Peyer's patch (tissue), 4 donors: ENCODE results near the gene UBA3. TPM values are rescaled to one million over a fixed set of nuclear protein-coding genes. Genes with fewer than 3 reads are reported as not detected.

Experiments used
- DNase-seq, 3 donors: peaks; one replicate each; pipeline ENCODE4 v3.0.0-alpha.2; 2017 to 2019
- H3K27ac ChIP-seq, 4 donors: fragments of 200-600 bp; sonication (generic); one replicate each; pipeline ENCODE4 v1.5.1; 2016 to 2019
- H3K27me3 ChIP-seq, 2 donors: fragments of 200-600 bp; sonication (generic); one replicate each; pipeline ENCODE4 v1.5.1; 2019
- H3K36me3 ChIP-seq, 3 donors: fragments of 200-600 bp; sonication (generic); one replicate each; pipeline ENCODE4 v1.5.1; 2016 to 2019
- H3K4me1 ChIP-seq, 4 donors: fragments of 200-600 bp; sonication (generic); one replicate each; pipeline ENCODE4 v1.5.1; 2016 to 2019
- H3K4me3 ChIP-seq, 4 donors: fragments of 200-600 bp; sonication (generic); 1 replicate in 3 of 4; 2 replicates in 1 of 4; pipeline ENCODE4 v1.5.1; 2016 to 2019; ENCODE audit warnings: mild to moderate bottlenecking in 1 of 4
- H3K9me3 ChIP-seq, 4 donors: fragments of 200-600 bp; sonication (generic); one replicate each; pipeline ENCODE4 v1.5.1; 2016 to 2019; ENCODE audit warnings: mild to moderate bottlenecking in 1 of 4
- POLR2A ChIP-seq, 2 donors: fragments of 450-650 bp; IDR thresholded peaks; one replicate each; pipeline ENCODE4 v1.5.1; 2017; ENCODE audit warnings: antibody characterized with exemption in 2 of 2, mild to moderate bottlenecking in 2 of 2, moderate library complexity in 2 of 2
- total RNA-seq, 4 donors: library from RNA; depleted of rRNA; stranded (reverse); fragments of >200 nt; gene quantifications; one replicate each; pipeline ENCODE4 v1.1.0, GENCODE V29; 2016
- TF ChIP-seq, protein P1 (sequence below), 6 experiments: fragments of 450-650 bp in 4 of 6; fragments of 200-600 bp in 2 of 6; sonication (generic) in 1 of 6; IDR thresholded peaks; one replicate each; pipeline ENCODE4 v1.5.1; 2017 to 2019; ENCODE audit warnings: antibody characterized with exemption in 6 of 6, mild to moderate bottlenecking in 3 of 6, moderate library complexity in 1 of 6

The UBA3 gene
- total RNA-seq, 4 donors from 2014 or later = 28.9 to 64.5 (median 59.8) TPM

DNA sequence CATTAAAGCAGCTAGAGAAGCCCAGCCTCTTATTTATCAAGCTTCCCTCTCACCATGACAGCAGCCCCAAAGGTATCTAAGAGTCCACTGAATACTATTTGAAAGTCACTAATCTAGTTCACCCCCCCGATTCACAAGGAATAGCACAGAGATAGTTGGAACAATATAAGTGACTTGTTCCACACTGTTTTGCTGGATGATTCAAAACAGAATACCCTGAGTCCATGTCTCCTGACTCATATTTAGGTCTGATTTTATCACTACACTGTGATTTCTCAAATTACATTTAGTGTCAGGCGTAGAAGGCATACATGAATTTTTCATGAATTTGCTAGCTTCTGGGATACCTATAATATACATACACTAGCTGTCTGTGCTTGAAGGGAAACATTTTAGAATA, 48.0 kb downstream of the UBA3 start:
- Histone ChIP-seq H3K36me3 (peaks cover 0 to 80% (median 0%) of the 10 kb centered on the region in 3 donors), H3K27ac (no peak overlapping the region), H3K4me1 (no peaks in the 10 kb centered on the region), H3K27me3 (no peaks in the 10 kb centered on the region), H3K9me3 (no peaks in the 10 kb centered on the region), H3K4me3 (no peak overlapping the region)
- TF ChIP-seq POLR2A (IDR thresholded peaks at IDR 0.05) = no peak
- TF ChIP-seq, protein P1, sequence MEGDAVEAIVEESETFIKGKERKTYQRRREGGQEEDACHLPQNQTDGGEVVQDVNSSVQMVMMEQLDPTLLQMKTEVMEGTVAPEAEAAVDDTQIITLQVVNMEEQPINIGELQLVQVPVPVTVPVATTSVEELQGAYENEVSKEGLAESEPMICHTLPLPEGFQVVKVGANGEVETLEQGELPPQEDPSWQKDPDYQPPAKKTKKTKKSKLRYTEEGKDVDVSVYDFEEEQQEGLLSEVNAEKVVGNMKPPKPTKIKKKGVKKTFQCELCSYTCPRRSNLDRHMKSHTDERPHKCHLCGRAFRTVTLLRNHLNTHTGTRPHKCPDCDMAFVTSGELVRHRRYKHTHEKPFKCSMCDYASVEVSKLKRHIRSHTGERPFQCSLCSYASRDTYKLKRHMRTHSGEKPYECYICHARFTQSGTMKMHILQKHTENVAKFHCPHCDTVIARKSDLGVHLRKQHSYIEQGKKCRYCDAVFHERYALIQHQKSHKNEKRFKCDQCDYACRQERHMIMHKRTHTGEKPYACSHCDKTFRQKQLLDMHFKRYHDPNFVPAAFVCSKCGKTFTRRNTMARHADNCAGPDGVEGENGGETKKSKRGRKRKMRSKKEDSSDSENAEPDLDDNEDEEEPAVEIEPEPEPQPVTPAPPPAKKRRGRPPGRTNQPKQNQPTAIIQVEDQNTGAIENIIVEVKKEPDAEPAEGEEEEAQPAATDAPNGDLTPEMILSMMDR (IDR thresholded peaks at IDR 0.05) = no peak
- DNase-seq = no peak

DNA sequence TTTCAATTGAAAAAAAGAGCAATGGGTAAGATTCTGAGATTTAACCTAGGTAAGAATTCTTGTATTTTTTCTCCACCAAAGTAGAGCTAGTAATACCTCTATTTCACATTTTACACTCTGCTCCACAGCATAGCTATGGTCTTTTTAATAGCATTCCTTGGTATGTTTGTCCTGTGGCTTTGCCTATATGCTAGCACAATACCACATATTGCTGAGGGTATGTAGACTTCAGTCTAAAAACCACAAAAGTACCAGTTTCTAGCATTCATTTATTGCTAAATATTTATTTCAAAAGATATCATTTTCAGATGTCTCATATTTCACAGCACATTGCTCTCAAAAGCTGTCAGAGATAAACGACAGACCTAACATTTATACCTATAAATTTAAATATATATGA, 48.5 kb downstream of the UBA3 start:
- Histone ChIP-seq H3K4me3 (no peak overlapping the region), H3K9me3 (no peaks in the 10 kb centered on the region), H3K4me1 (no peaks in the 10 kb centered on the region), H3K36me3 (peaks cover 0 to 82% (median 0%) of the 10 kb centered on the region in 3 donors), H3K27me3 (no peaks in the 10 kb centered on the region), H3K27ac (no peak overlapping the region)
- no peak for DNase-seq
- no peak for TF ChIP-seq POLR2A (IDR thresholded peaks at IDR 0.05)
- TF ChIP-seq, protein P1 (IDR thresholded peaks at IDR 0.05) = no peak

DNA sequence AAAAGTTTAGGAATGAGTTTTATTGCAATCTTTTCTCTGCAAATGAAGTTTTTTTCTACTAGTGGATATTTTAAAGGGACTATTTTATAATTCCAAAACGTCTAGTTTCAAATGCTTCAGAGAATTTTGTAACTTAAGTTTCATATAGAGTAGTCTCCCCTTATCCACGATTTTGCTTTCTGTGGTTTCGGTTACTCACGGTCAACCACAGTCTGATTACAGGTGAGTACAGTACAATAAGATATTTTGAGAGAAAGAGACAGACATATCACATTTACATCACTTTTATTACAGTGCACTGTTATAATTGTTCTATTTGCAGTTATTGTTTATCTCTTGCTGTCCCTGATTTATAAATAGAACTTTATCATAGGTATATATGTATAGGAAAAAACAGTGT, 59.3 kb downstream of the UBA3 start:
- Histone ChIP-seq H3K4me1 (no peaks in the 10 kb centered on the region), H3K36me3 (peaks cover 0 to 55% (median 0%) of the 10 kb centered on the region in 3 donors), H3K27me3 (no peaks in the 10 kb centered on the region), H3K4me3 (no peak overlapping the region), H3K9me3 (no peaks in the 10 kb centered on the region), H3K27ac (no peak overlapping the region)
- TF ChIP-seq POLR2A (IDR thresholded peaks at IDR 0.05) = no peak
- TF ChIP-seq, protein P1 (IDR thresholded peaks at IDR 0.05) = no peak
- DNase-seq = no peak

DNA sequence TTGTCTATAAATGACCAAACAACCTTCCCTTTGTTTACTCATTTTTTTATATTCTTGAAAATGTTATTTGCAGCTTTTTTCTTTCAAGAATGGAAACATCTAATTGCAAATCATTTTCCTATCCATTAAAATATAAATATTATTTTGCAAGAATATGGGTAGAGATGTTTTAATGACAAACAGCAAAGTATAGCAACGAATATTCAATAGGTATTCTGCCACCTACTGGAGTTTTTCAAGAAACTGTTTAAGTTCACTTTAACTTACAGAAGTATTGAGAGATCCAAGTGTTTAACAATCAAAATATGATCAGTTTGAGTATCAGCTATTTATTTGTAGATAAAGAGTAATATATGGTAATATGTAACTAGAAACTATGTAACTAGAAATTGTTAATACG, 59.7 kb downstream of the UBA3 start:
- Histone ChIP-seq H3K27ac (no peak overlapping the region), H3K36me3 (peaks cover 0 to 50% (median 0%) of the 10 kb centered on the region in 3 donors)

DNA sequence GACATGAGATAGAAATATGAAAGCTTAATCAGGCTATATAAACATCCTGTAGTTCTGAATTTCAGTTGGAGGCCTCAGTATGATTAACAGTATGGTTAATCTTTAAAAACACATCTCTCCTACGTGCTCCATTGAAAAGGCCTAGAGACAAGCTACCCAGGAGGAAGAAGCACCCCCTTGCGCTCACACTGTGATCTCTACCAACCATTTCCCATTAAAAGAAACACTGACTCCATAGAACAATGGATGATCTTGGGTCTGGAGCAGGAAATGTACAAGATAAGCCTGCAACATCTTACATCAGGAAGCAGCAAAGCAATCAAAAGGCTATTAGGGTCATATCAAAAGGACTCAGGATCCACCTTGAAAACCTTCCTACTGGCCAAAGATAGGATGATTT, 63.3 kb downstream of the UBA3 start:
- H3K27me3 ChIP-seq = no peaks in the 10 kb centered on the region
- H3K27ac ChIP-seq = no peak overlapping the region
- no peak overlapping the region for H3K4me3 ChIP-seq
- peaks cover 0 to 11% (median 0%) of the 10 kb centered on the region in 4 donors for H3K4me1 ChIP-seq
- H3K9me3 ChIP-seq = no peaks in the 10 kb centered on the region
- peaks cover 0 to 21% (median 0%) of the 10 kb centered on the region in 3 donors for H3K36me3 ChIP-seq
- no peak for DNase-seq
- TF ChIP-seq POLR2A (IDR thresholded peaks at IDR 0.05) = no peak

More for the DNA sequence above, 59.7 kb downstream of the UBA3 start:
- Histone ChIP-seq H3K4me1 (no peaks in the 10 kb centered on the region), H3K9me3 (no peaks in the 10 kb centered on the region), H3K27me3 (no peaks in the 10 kb centered on the region), H3K4me3 (no peak overlapping the region)
- no peak for TF ChIP-seq POLR2A (IDR thresholded peaks at IDR 0.05)
- TF ChIP-seq, protein P1 (IDR thresholded peaks at IDR 0.05) = no peak
- no peak for DNase-seq

DNA sequence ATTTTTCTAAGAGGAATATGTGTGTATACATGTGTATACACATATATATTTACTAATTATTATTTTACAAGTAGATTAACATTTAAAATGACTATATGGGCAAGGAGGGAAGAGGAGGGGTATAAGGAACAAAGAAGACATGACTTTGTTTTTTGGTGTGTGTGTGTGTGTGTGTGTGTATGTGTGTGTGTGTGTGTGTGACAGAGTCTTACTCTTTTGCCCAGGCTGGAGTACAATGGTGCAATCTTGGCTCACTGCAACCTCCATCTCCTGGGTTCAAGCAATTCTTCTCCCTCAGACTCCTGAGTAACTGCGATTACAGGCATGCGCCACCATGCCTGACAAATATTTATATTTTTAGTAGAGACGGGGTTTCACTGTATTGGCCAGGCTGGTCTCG, 64.1 kb downstream of the UBA3 start:
- Histone ChIP-seq H3K9me3 (no peaks in the 10 kb centered on the region), H3K36me3 (peaks cover 0 to 14% (median 0%) of the 10 kb centered on the region in 3 donors), H3K27me3 (no peaks in the 10 kb centered on the region), H3K4me1 (peaks cover 0 to 11% (median 0%) of the 10 kb centered on the region in 4 donors), H3K27ac (no peak overlapping the region), H3K4me3 (no peak overlapping the region)
- DNase-seq = no peak
- TF ChIP-seq, protein P1 (IDR thresholded peaks at IDR 0.05) = no peak
- no peak for TF ChIP-seq POLR2A (IDR thresholded peaks at IDR 0.05)
